Measurements from ENCODE around the gene AUH.

Gene AUH

DNA sequence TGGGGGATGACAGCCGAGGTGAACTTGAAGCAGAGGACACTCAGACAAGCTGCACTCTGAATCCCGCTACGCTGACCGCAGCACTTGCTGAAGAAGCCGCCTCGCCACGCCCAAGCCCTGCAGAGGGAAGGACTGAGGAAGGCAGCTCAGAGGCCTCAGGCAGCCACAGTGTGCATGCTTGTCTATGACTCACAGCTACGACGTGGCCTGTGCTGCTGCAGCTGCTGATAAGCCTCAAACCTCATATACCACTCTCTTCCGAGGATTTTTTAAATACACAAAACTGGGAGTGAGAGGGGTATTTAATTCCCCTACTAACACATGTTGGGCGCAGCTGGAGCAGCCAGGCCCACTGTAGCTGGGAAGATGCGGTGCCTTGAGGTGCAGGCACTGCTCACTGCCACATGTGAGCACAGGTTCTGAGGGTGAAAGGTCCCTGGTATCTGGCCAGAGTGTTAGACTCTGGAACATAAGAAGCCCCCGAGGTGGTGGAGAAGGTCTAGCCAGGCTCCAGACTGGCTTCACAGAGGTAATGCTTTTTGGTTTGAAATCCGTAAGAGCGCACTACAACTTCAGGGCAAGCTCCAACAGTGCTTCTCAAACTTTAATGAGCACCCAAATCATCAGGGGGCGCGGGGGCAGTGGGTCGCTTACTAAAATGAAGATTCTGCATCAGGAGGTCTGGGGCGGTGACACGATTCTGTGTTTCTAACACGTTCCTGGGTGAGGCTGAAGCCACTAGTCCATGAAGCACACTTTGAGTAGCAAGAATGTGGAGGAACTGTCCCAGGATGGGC lies 196.8 kb downstream of the AUH start:
- no peak overlapping the region for H3K27ac ChIP-seq (ENCODE audit: insufficient read depth, low read length, poor library complexity, severe bottlenecking)
- H3K4me3 ChIP-seq (ENCODE audit: insufficient read depth, low read depth, low read length, poor library complexity, severe bottlenecking) = no peak overlapping the region
- no peaks in the 10 kb centered on the region for H3K9me3 ChIP-seq (ENCODE audit: control insufficient read depth, low read length)
- H3K4me1 ChIP-seq (ENCODE audit: control insufficient read depth, insufficient read depth, low read length, poor library complexity, severe bottlenecking) = peaks cover 34% of the 10 kb centered on the region
- DNase-seq = peak; percentile 8 to 30 (median 23)
- no peaks in the 10 kb centered on the region for H3K27me3 ChIP-seq (replicated peaks; ENCODE audit: control insufficient read depth, insufficient read depth, low read length, poor library complexity, severe bottlenecking)
- no peaks in the 10 kb centered on the region for H3K36me3 ChIP-seq (ENCODE audit: control insufficient read depth, insufficient read depth, low read length)

All from effector memory CD4-positive, alpha-beta T cell (primary cell).